ENCODE measurements around the gene PANK2.

The PANK2 gene

DNA sequence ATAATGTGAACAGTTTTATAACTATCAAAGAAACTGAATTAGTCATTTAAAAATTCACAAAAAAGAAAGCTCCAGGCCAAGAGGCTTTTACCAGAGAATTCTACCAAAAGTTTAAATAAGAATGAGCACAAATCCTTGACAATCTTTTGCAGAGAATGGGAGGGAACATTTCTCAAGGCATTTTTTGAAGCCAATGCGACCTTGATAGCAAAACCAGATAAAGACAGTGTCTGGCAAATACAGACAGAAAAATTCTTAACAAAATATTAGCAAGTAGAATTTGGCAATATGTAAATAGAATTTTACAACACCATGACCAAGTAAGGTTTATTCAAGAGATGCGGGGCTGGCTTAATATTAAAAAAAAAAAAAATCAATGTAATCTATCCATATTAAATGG, 84.5 kb downstream of the PANK2 start:
- in situ Hi-C loops (cut with HindIII; ENCODE audit: low sequenced_read_pairs), result no loop called here

GRCh38 chr20:3976511-3976910, 87.3 kb downstream of the PANK2 start:
- in situ Hi-C loops (cut with HindIII; ENCODE audit: low sequenced_read_pairs), result no loop called here
